Right ventricle myocardium superior (tissue), 1 donor: ENCODE measurements around the gene CLIC1. TPM values are rescaled to one million over a fixed set of nuclear protein-coding genes. Genes with fewer than 3 reads are reported as not detected.

Source experiments
- ATAC-seq: fragments of 200-7000 bp; cut with Tn5 transposase; one replicate; pipeline ENCODE4 v1.9.1; 2020; ENCODE audit warnings: mild to moderate bottlenecking; ENCODE audit not compliant: poor library complexity
- DNase-seq: peaks from one replicate; pipeline ENCODE4 v3.0.0-alpha.2; 2020
- intact Hi-C: fragments of 100-400 bp; cut with DNase I; formaldehyde crosslinking; loops from one replicate; pipeline ENCODE4 v1.11.2; 2022
- total RNA-seq: library from RNA; stranded (reverse); fragmentation: NEBNext Ultra II Directional; extraction: Animal tissue kit (Norgen Biotek cat#: 25700); gene quantifications from one replicate; pipeline ENCODE4 v1.2.1, GENCODE V29; 2021
- donor health status: DM: no; HTN: yes; CAD: no; lungs with severe emphysema.

Gene CLIC1
- total RNA-seq, 1 donor from 2014 or later = 86.8 TPM

DNA sequence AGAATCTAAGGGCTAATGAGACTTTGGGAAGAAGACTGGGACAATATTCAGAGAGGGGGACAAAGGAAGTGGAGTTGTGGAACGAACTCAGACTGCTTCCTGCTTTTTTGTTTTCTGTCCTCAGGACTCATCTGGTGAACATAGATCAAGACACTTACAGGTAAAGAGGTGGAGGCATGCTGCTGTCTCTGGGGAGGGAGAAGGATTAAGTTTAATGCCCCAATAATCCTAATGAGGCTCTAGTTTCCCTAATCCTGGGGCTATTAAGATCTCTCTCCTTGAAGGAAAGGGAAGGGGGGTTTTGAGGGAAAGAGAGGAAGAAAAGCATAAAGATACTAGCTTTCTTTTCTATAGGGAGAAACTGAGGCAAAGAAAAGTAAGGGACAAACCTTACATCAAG is 8.1 kb upstream of the CLIC1 start:
- no peak for ATAC-seq
- intact Hi-C loops = no loop called here
- DNase-seq = no peak

GRCh38 chr6:31742894-31743293 is 6.6 kb upstream of the CLIC1 start:
- intact Hi-C loops = no loop called here
- DNase-seq (no peak), ATAC-seq (no peak)

DNA sequence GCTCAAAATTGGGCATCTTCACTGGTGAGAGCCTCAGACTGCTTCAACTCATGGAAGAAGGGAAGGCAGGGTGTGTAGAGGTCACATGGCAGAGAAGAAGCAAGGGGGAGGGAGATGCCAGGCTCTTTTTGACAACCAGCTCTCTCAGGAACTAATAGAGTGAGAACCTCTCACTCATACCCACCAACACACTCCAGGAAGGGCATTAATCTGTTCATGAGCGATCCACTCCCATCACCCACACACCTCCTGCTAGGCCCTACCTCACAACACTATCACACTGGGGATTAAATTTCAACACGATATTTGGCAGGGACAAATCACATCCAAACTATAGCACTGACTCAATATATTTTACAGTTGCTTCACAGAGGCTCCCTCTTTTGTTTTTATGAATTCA is 5.5 kb upstream of the CLIC1 start:
- no peak for DNase-seq
- no peak for ATAC-seq
- intact Hi-C loops = no loop called here

DNA sequence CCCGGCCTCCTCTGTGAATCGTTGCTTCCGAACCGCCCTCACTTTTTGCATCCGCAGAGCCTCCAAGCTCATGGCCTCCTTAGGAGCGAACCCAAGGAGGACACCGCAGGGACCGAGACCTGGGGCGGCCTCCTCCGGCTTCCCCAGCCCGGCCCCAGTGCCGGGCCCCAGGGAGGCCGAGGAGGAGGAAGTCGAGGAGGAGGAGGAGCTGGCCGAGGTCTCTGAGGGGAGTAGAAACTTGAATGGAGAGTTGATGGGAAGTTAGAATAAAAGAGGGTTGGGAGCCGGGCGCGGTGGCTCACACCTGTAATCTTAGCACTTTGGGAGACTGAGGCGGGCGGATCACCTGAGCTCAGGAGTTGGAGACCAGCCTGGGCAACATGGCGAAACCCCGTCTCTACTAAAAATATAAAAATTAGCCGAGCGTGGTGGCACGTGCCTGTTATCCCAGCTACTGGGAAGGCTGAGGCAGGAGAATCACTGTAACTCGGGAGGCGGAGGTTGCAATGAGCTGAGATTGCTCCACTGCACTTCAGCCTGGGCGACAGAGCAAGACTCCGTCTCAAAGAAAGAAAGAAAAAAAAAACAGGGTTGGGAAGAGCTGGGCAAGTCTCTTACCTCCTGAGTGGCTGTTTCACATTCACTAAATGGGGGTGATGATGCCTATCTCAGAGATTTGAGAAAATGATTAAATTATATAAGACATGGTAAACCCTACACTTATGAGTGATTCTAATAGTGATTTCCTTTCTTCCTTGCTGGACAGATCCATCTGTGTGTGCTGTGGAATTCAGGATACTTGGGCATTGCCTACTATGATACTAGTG is 4.3 kb upstream of the CLIC1 start:
- intact Hi-C loops = no loop called here
- DNase-seq = peak; percentile 53
- peak; percentile 1 for ATAC-seq

DNA sequence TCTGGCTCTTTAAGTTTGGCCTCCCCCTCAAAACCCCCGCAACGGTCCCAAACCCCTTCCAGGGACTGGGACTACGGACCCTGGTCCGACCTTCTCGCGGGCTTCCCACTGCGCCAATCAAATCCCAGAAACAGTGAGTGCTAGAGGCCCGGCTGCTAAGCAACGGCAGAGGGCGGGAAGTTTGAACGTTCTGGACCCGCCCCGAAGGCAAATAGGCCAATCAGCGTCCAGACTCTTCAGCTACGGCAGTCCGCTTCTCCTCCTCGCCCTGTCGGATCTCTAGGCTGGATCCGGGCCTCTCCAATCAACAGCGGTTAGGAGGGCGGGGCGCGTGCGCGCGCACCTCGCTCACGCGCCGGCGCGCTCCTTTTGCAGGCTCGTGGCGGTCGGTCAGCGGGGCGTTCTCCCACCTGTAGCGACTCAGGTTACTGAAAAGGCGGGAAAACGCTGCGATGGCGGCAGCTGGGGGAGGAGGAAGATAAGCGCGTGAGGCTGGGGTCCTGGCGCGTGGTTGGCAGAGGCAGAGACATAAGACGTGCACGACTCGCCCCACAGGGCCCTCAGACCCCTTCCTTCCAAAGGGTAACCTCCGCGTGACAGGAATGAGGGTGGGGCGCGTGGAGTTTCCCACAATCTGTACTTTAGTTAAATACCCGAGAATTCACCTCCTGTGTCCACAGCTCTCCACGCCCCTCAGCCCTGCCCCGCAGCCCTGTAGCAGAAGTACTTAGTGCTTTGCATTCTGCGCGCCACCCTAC is 3.5 kb upstream of the CLIC1 start, which contains the start of gene MSH5:
TSS of gene MSH5 (plus strand) at position 367 of the 758 bp plus-strand sequence. CDS start 462 bp downstream, outside the sequence.
- intact Hi-C loops = loop anchor here (5.0 to 10.0 kb wide), 2 partner anchors 38 to 95 kb away; partner anchors contain the start of gene ABHD16A
- peak; percentile 99 for DNase-seq
- peak; percentile 95 for ATAC-seq

GRCh38 chr6:31737991-31738979 is 2.0 kb upstream of the CLIC1 start:
- ATAC-seq (no peak), DNase-seq (no peak)
- intact Hi-C loops = loop anchor here (5.0 to 10.0 kb wide), 2 partner anchors 36 to 97 kb away; partner anchors contain the start of gene ABHD16A

DNA sequence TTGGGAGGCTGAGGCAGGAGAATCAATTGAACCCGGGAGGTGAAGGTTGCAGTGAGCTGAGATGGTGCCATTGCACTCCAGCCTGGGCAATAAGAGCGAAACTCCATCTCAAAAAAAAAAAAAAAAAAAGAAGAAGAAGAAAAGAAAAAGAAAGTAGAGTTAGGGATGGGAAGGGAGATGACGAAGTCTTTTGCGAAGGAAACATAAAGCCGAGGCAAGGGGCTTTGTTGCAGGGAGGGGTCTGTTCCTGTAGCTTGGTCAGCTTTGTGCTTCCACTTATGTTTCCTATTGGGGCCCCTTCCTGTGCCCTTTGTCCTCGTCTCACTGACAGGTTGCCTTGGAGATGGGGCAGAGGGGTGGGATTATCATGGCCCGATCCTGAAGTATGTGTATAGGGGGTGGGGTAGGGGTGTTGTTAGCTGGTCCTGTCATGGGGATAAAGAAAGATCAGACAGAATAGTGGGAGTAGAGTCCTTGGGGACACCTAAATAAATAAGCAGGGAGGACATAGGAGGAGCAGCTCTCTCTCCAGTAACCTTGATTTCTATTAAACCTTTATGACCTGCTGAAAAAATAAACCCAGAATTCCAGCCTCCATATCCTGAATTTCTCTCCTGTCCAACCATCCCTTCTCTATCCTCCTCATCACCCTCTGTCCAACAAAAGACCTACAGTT is 1.1 kb upstream of the CLIC1 start:
- no peak for ATAC-seq
- intact Hi-C loops = loop anchor here (5.0 to 10.0 kb wide), 2 partner anchors 35 to 97 kb away; partner anchors contain the start of gene ABHD16A
- no peak for DNase-seq

- DNase-seq (no peak), ATAC-seq (no peak)
Measured at GRCh38 chr6:31736768-31737314, 511 bp upstream of the CLIC1 start.

DNA sequence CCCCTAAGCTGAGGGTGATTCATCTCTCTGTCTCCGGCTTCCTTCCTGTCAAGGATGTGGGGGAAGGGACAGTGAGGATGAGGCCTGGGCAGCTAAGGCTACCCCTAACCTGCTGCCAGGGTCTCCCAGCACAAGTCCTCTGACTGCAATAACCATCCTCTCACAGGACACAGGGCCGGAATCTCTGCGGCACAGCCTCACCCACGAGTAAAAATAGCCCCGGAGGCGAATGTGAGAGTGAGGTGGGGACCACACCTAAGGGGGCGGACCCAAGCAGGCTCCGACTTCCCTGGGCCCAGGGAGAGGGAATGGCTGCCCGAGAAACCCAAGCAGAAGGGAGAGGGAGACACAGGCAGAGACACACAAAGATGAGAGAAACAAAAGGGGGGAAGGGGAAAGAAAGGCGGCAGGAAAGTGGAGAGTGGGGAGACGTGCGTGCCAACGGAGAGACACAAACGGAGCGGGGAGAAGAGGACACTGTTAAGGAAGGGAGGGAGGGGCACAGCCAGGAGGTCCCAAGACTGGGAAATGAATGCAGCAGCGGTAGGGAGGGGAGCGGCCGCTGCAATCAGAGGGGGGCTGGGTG is 1.4 kb downstream of the CLIC1 start:
- DNase-seq (peak; percentile 63), ATAC-seq (no peak)
- intact Hi-C loops = loop anchor here (5.0 to 10.0 kb wide), 2 partner anchors 33 to 100 kb away; partner anchors contain the start of gene ABHD16A

More at GRCh38 chr6:31736768-31737314, 511 bp upstream of the CLIC1 start:
- intact Hi-C loops = loop anchor here (5.0 to 10.0 kb wide), 2 partner anchors 35 to 98 kb away; partner anchors contain the start of gene ABHD16A

- no peak for ATAC-seq
- DNase-seq = no peak
- intact Hi-C loops = loop anchor here (10.0 kb wide), 1 partner anchor 100 kb away; no protein-coding TSS in a partner anchor
Measured at GRCh38 chr6:31734247-31734820, 2.0 kb downstream of the CLIC1 start.

DNA sequence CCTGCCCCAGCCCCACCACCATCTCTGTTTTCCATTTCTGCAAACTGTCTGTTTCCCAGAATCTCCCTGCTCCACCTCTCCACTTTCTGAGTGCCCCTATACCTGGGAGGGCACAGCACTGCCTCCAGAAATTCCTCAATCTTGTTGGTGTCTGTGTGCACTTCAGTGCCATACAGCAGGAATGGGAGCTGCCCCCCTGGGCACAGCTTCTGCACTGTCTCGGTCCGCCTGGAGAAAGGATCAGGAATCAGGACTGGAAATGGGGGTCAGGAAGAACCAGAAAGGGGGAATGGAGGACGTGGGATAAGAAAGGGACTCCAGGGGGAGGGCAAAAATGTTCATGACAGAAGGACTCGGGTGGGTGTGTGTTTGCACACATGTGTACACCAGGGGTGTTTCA is 2.6 kb downstream of the CLIC1 start:
- intact Hi-C loops = loop anchor here (10.0 kb wide), 1 partner anchor 101 kb away; no protein-coding TSS in a partner anchor
- no peak for ATAC-seq

DNA sequence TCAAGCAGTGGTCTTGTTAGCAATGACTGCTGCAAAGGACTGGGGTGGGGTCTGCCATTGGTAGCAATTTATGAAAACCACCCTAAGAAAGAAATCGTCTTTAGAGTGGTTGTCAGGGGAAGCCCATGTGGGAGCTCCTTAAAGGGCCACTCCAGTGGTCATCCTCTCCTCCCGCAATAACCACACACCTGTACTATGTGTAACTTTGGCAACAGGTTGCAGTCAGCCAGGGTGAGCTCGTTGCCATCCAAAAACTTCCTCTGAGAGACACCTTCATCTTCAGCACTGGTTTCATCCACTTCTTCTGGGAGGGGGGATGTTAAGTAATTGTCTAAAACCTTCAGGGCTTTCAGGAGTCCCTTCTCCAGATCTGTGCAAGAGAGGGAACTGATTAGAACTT is 4.3 kb downstream of the CLIC1 start:
- intact Hi-C loops = loop anchor here (10.0 kb wide), 1 partner anchor 103 kb away; no protein-coding TSS in a partner anchor
- no peak for ATAC-seq

More for the DNA sequence above, 2.6 kb downstream of the CLIC1 start:
- DNase-seq = no peak

GRCh38 chr6:31730631-31731086 is 5.7 kb downstream of the CLIC1 start:
- ATAC-seq (no peak), DNase-seq (no peak)
- intact Hi-C loops = loop anchor here (10.0 kb wide), 1 partner anchor 104 kb away; no protein-coding TSS in a partner anchor

More for the DNA sequence above, 4.3 kb downstream of the CLIC1 start:
- no peak for DNase-seq

DNA sequence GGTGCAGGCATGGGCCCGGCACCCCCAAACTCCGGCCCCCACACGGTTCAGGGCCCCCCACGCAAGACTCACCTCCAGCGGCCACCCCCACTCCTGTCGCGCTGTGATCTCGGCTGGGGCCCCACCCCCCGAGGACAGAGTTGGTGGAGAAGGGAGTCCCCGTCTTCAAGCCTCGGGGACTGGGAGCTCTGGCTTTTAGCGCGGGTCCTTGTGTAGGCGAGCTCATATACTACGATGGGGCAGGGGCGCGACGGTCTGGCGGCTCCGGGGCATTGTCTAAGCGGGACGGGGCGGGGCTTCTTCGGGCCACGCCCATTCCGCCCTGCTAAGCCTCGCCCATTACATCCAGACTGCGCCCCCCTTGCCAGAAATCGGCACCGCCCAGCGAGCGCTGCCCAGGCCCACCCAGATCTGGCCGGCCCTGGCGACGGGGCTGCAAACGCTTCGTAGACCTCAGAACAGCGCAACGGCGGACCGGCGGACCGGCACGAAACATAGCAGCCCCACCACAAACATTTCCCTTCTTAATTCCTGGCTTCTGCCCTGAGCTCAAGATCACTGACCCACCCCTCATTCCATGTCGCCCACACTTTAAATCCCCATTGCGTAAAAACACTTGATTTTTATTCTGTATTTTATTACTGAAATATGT is 6.2 kb downstream of the CLIC1 start:
- DNase-seq (peak; percentile 96), ATAC-seq (peak; percentile 89)
- intact Hi-C loops = loop anchor here (10.0 kb wide), 1 partner anchor 105 kb away; no protein-coding TSS in a partner anchor

GRCh38 chr6:31729515-31729978 is 6.8 kb downstream of the CLIC1 start:
- ATAC-seq (peak; percentile 90), DNase-seq (peak; percentile 95)
- intact Hi-C loops = no loop called here
